GM18505 (cell line): ENCODE results near the gene ZRANB3.

Experiments used
- ATAC-seq: cut with Tn5 transposase; IDR thresholded peaks from one replicate; pipeline ENCODE4 v1.9.1; 2021; ENCODE audit not compliant: unreplicated experiment
- POLR2A ChIP-seq: IDR thresholded peaks from 4 replicates; pipeline ENCODE4 v1.6.1; 2011; ENCODE audit warnings: borderline replicate concordance; ENCODE audit not compliant: insufficient read depth, insufficient read length; ENCODE audit errors: extremely low read depth

Gene ZRANB3

GRCh38 chr2:135238651-135239050 lies 292.4 kb downstream of the ZRANB3 start:
- TF ChIP-seq POLR2A: no peak
- no peak for ATAC-seq

- no peak for ATAC-seq
- TF ChIP-seq POLR2A: no peak
These were observed 300.9 kb downstream of the ZRANB3 start for GRCh38 chr2:135230150-135230549.

- no peak for TF ChIP-seq POLR2A
- no peak for ATAC-seq
These were observed 303.6 kb downstream of the ZRANB3 start for GRCh38 chr2:135227386-135227785.

GRCh38 chr2:135226961-135227360 lies 304.1 kb downstream of the ZRANB3 start:
- no peak for ATAC-seq
- no peak for TF ChIP-seq POLR2A

GRCh38 chr2:135225781-135226180 lies 305.2 kb downstream of the ZRANB3 start:
- no peak for TF ChIP-seq POLR2A
- ATAC-seq: no peak

GRCh38 chr2:135219226-135219625 lies 311.8 kb downstream of the ZRANB3 start:
- no peak for ATAC-seq
- no peak for TF ChIP-seq POLR2A

GRCh38 chr2:135218426-135218825 lies 312.6 kb downstream of the ZRANB3 start:
- TF ChIP-seq POLR2A: no peak
- no peak for ATAC-seq

- ATAC-seq: no peak
These were observed 318.3 kb downstream of the ZRANB3 start for GRCh38 chr2:135212757-135213156.

GRCh38 chr2:135208016-135208415 lies 323.0 kb downstream of the ZRANB3 start:
- TF ChIP-seq POLR2A: no peak
- ATAC-seq: no peak

More at GRCh38 chr2:135212757-135213156, 318.3 kb downstream of the ZRANB3 start:
- no peak for TF ChIP-seq POLR2A

- no peak for TF ChIP-seq POLR2A
- no peak for ATAC-seq
These were observed 327.1 kb downstream of the ZRANB3 start for GRCh38 chr2:135203944-135204343.

GRCh38 chr2:135202751-135203150 lies 328.3 kb downstream of the ZRANB3 start:
- TF ChIP-seq POLR2A: no peak
- ATAC-seq: no peak

- TF ChIP-seq POLR2A: no peak
- no peak for ATAC-seq
These were observed 332.5 kb downstream of the ZRANB3 start for GRCh38 chr2:135198481-135198880.

GRCh38 chr2:135190799-135191198 lies 340.2 kb downstream of the ZRANB3 start:
- no peak for TF ChIP-seq POLR2A
- ATAC-seq: no peak

- TF ChIP-seq POLR2A: no peak
- no peak for ATAC-seq
These were observed 341.9 kb downstream of the ZRANB3 start for GRCh38 chr2:135189148-135189547.

- ATAC-seq: no peak
- TF ChIP-seq POLR2A: no peak
These were observed 343.7 kb downstream of the ZRANB3 start for GRCh38 chr2:135187270-135187669.
